Measurements from ENCODE around the gene MAPKAPK2.
A peak's percentile ranks its signal among the peaks of the same experiment; 100 is the strongest.

GRCh38 chr1:206723805-206724472 lies 39.2 kb downstream of the MAPKAPK2 start:
- TF ChIP-seq CTCF (IDR thresholded peaks at IDR 0.05) (peak in 1 of 3 experiments; percentile 9), POLR2A (IDR thresholded peaks at IDR 0.05) (no peak), POLR2AphosphoS5 (IDR thresholded peaks at IDR 0.05; ENCODE audit: insufficient read depth in 1 of 2, low read depth in 1 of 2) (peak in 1 of 2 donors; percentile 71)
